T-helper 1 cell (primary cell): ENCODE results near the gene FBXO48.
A peak's percentile ranks its signal among the peaks of the same experiment; 100 is the strongest.

ENCODE experiments used
- DNase-seq, 5 donors: peaks; one replicate each; pipeline ENCODE4 v3.0.0-alpha.2; 2012 to 2020
- total RNA-seq, 4 donors: gene quantifications; one replicate each; lab custom pipeline; 2026; lab: John Stamatoyannopoulos, UW

FBXO48 gene
- total RNA-seq = 5.7 to 10.2 (median 8.9) reads per million in 4 donors

GRCh38 chr2:68467077-68467960 is at the start of gene FBXO48, which contains the start of gene APLF:
FBXO48 (minus strand) TSS chr2:68467294; CDS start chr2:68465145, 2,149 bp downstream.
APLF (plus strand) TSS chr2:68467585; CDS start chr2:68467732, 147 bp downstream.
- DNase-seq = peak; percentile 94 to 99 (median 98)

GRCh38 chr2:68516051-68516955 is 49.2 kb upstream of the FBXO48 start:
- peak in 1 of 5 donors; percentile 10 for DNase-seq

GRCh38 chr2:68514316-68514929 is 47.3 kb upstream of the FBXO48 start:
- DNase-seq = no peak

GRCh38 chr2:68512966-68513365 is 45.9 kb upstream of the FBXO48 start:
- DNase-seq = no peak

GRCh38 chr2:68512326-68512725 is 45.2 kb upstream of the FBXO48 start:
- DNase-seq = no peak

- DNase-seq = no peak
These were observed 39.1 kb upstream of the FBXO48 start for GRCh38 chr2:68506170-68506569.

GRCh38 chr2:68505603-68506159 is 38.6 kb upstream of the FBXO48 start:
- no peak for DNase-seq

GRCh38 chr2:68501768-68502167 is 34.7 kb upstream of the FBXO48 start:
- no peak for DNase-seq

GRCh38 chr2:68500649-68501048 is 33.6 kb upstream of the FBXO48 start:
- DNase-seq = no peak

GRCh38 chr2:68499133-68499532 is 32.0 kb upstream of the FBXO48 start:
- no peak for DNase-seq

GRCh38 chr2:68491582-68491981 is 24.5 kb upstream of the FBXO48 start:
- no peak for DNase-seq

GRCh38 chr2:68489282-68489681 is 22.2 kb upstream of the FBXO48 start:
- no peak for DNase-seq

- peak in 1 of 5 donors; percentile 11 for DNase-seq
These were observed 21.5 kb upstream of the FBXO48 start for GRCh38 chr2:68488605-68489004.

GRCh38 chr2:68487773-68488355 is 20.8 kb upstream of the FBXO48 start:
- DNase-seq = peak in 1 of 5 donors; percentile 29

GRCh38 chr2:68483011-68483410 is 15.9 kb upstream of the FBXO48 start:
- no peak for DNase-seq

GRCh38 chr2:68482296-68482820 is 15.3 kb upstream of the FBXO48 start:
- no peak for DNase-seq

GRCh38 chr2:68478688-68479087 is 11.6 kb upstream of the FBXO48 start:
- DNase-seq = no peak

GRCh38 chr2:68476454-68476853 is 9.4 kb upstream of the FBXO48 start:
- no peak for DNase-seq

- DNase-seq = no peak
These were observed 8.5 kb upstream of the FBXO48 start for GRCh38 chr2:68475576-68475975.

GRCh38 chr2:68475110-68475509 is 8.0 kb upstream of the FBXO48 start:
- no peak for DNase-seq

- no peak for DNase-seq
These were observed 5.8 kb upstream of the FBXO48 start for GRCh38 chr2:68472796-68473414.
